NB4 (cell line): ENCODE results near the gene PTCH1.

Experiments
- TF ChIP-seq, protein P1 (sequence below): IDR thresholded peaks from one replicate; pipeline ENCODE4 v1.5.1; 2012; ENCODE audit warnings: low read depth, low read length
- TF ChIP-seq, protein P2 (sequence below): IDR thresholded peaks from 2 replicates; pipeline ENCODE4 v1.6.1; 2011; ENCODE audit warnings: low read depth, low read length

DNA sequence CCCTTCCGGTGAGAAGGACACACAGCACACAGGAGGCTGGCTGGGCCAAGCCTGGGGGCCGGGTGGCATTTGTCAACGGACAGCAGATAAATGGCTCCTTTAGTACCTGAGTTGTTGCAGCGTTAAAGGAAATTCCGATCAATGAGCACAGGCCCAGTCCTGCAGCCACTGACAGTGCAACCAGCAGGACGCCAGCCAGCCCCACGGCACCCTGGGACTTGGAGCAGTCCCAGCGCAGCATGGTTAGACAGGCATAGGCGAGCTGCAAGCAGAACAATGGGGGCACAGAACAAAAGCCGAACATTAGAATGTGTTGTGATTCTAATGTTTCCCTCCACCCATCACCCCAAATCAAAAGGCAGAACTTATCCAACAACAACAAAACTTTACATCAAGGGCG lies 39.3 kb downstream of the PTCH1 start:
- TF ChIP-seq, protein P1, sequence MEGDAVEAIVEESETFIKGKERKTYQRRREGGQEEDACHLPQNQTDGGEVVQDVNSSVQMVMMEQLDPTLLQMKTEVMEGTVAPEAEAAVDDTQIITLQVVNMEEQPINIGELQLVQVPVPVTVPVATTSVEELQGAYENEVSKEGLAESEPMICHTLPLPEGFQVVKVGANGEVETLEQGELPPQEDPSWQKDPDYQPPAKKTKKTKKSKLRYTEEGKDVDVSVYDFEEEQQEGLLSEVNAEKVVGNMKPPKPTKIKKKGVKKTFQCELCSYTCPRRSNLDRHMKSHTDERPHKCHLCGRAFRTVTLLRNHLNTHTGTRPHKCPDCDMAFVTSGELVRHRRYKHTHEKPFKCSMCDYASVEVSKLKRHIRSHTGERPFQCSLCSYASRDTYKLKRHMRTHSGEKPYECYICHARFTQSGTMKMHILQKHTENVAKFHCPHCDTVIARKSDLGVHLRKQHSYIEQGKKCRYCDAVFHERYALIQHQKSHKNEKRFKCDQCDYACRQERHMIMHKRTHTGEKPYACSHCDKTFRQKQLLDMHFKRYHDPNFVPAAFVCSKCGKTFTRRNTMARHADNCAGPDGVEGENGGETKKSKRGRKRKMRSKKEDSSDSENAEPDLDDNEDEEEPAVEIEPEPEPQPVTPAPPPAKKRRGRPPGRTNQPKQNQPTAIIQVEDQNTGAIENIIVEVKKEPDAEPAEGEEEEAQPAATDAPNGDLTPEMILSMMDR = no peak
- TF ChIP-seq, protein P2, sequence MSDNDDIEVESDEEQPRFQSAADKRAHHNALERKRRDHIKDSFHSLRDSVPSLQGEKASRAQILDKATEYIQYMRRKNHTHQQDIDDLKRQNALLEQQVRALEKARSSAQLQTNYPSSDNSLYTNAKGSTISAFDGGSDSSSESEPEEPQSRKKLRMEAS = no peak
